HEK293T (cell line): Measurements from ENCODE around the gene SLC37A1.

Experiments used
- CTBP1 ChIP-seq: fragments of 450-650 bp; IDR thresholded peaks from 2 replicates; pipeline ENCODE4 v1.6.1; 2016; ENCODE audit warnings: borderline replicate concordance
- ELF4 ChIP-seq: fragments of 450-650 bp; IDR thresholded peaks from 2 replicates; pipeline ENCODE4 v1.6.1; 2017; ENCODE audit warnings: antibody characterized with exemption
- FOXA1 ChIP-seq: fragments of 450-650 bp; IDR thresholded peaks from 2 replicates; pipeline ENCODE4 v1.6.1; 2016; ENCODE audit warnings: mild to moderate bottlenecking
- FOXK2 ChIP-seq: fragments of 450-650 bp; IDR thresholded peaks from 2 replicates; pipeline ENCODE4 v1.6.1; 2016; ENCODE audit warnings: mild to moderate bottlenecking
- FOXM1 ChIP-seq: fragments of 450-650 bp; IDR thresholded peaks from 2 replicates; pipeline ENCODE4 v1.6.1; 2017; ENCODE audit warnings: mild to moderate bottlenecking, borderline replicate concordance
- SP1 ChIP-seq: fragments of 450-650 bp; IDR thresholded peaks from 2 replicates; pipeline ENCODE4 v1.6.1; 2017

GRCh38 chr21:42513985-42514882 is 582 bp downstream of the SLC37A1 start:
- TF ChIP-seq FOXK2 (no peak), FOXA1 (no peak), CTBP1 (no peak), FOXM1 (no peak), ELF4 (no peak), SP1 (no peak)
